GM10248 (cell line): ENCODE data around the gene ERCC6L2.

Source experiments
- CTCF ChIA-PET: fragments of 300-600 bp; sonication (Branson Sonifier 250); formaldehyde crosslinking; extraction: SDS; loops from one replicate; lab custom pipeline; 2021; ENCODE audit warnings: antibody characterized with exemption; lab: Yijun Ruan, JAX
- POLR2A ChIA-PET: fragments of 350-650 bp; sonication (Branson Sonifier 250); formaldehyde crosslinking; extraction: SDS; loops from one replicate; lab custom pipeline; 2020; ENCODE audit warnings: antibody characterized with exemption; lab: Yijun Ruan, JAX
- DNase-seq: peaks from one replicate; pipeline ENCODE4 v3.0.0; 2012; ENCODE audit errors: extremely low spot score
- TF ChIP-seq, protein P1 (sequence below): IDR thresholded peaks from 2 replicates; pipeline ENCODE4 v1.5.1; 2012; ENCODE audit warnings: mild to moderate bottlenecking, low read depth; ENCODE audit errors: extremely low read depth, missing control alignments, control extremely low read depth

Gene ERCC6L2

DNA sequence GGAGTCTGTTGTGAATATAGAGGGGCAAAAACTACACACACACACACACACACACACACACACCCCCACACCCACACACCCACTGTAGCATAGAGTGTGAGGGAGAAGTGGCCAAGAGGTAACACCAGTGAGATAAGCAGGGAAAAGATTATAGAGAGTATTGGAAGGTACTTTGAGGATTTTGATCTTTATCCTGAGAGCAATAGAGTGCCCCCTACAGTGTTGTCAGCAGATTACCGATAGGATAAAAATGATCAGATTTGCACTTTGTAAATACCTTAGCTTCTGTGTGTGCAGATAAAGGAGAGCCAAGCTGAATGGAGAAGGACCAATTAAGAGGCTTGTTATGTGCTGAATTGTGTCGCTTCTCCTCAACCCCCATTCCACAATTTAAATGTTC lies 32.3 kb downstream of the ERCC6L2 start:
- ChIA-PET POLR2A (no interaction called here), CTCF (interaction anchor here (1.2 to 1.6 kb wide), 2 partner anchors 10 to 55 kb away, joined by 3 to 4 read pairs; no protein-coding TSS in a partner anchor)
- no peak for DNase-seq
- TF ChIP-seq, protein P1, sequence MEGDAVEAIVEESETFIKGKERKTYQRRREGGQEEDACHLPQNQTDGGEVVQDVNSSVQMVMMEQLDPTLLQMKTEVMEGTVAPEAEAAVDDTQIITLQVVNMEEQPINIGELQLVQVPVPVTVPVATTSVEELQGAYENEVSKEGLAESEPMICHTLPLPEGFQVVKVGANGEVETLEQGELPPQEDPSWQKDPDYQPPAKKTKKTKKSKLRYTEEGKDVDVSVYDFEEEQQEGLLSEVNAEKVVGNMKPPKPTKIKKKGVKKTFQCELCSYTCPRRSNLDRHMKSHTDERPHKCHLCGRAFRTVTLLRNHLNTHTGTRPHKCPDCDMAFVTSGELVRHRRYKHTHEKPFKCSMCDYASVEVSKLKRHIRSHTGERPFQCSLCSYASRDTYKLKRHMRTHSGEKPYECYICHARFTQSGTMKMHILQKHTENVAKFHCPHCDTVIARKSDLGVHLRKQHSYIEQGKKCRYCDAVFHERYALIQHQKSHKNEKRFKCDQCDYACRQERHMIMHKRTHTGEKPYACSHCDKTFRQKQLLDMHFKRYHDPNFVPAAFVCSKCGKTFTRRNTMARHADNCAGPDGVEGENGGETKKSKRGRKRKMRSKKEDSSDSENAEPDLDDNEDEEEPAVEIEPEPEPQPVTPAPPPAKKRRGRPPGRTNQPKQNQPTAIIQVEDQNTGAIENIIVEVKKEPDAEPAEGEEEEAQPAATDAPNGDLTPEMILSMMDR, result peak; percentile 39

DNA sequence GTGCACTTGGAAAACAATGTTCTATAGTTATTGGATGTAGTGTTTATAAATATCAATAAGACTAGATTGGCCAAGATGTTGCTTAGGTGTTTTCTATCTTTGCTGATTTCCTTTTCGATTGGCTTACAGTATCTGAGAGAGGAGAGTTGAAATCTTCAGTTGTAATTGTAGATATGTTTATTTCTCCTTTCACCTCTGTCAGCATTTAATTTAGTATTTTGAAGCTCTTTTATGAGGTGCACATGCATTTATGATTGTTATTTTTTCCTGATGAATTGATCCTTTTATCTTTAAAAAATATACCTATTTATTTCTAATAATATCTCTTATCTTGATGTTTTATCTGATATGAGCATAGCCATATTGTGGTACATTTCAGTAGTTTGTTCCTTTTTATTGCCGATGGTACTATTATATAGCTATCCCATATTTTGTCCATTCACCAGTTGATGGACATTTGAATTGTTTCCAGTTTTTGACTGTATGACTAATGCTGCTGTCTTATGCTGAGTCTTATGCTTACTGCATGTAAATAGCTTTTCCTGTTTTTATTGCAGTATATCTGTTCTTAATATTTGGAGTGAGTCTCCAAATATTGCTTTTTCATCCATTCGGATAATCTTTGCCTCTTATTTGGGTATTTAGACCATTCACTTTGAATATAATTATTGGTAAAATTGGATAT lies 34.7 kb downstream of the ERCC6L2 start:
- ChIA-PET POLR2A (no interaction called here), CTCF (interaction anchor here (1.1 to 1.5 kb wide), 2 partner anchors 11 to 30 kb away, joined by 3 to 6 read pairs; no protein-coding TSS in a partner anchor)
- TF ChIP-seq, protein P1, result no peak
- DNase-seq, result no peak

DNA sequence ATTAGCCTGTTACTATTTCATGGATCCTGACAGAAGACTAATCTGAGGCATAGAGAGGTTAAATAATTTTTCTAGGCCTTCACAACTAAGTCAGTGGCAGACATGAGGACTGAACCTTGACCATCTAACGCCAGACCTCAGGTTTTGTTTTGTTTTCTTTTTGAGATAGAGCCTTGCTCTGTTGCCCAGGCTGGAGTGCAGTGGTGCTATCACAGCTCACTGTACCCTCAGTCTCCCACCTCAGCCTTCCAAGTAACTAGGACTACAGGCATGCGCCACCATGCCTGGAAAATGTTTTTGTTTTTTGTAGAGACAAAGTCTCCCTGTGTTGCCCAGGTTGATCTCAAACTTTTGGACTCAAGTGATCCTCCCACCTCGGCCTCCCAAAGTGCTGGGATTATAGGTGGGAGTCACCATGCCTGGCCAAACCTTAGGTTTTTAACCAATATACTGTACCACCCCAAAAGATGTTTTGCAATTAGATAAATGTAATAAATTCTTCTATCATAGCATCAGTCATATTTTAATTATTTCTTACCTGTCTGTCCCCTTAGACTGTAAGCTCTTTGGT lies 35.4 kb downstream of the ERCC6L2 start:
- TF ChIP-seq, protein P1, result no peak
- CTCF ChIA-PET, result interaction anchor here (1.1 to 1.5 kb wide), 2 partner anchors 10 to 29 kb away, joined by 3 to 6 read pairs; no protein-coding TSS in a partner anchor
- POLR2A ChIA-PET, result no interaction called here
- no peak for DNase-seq

DNA sequence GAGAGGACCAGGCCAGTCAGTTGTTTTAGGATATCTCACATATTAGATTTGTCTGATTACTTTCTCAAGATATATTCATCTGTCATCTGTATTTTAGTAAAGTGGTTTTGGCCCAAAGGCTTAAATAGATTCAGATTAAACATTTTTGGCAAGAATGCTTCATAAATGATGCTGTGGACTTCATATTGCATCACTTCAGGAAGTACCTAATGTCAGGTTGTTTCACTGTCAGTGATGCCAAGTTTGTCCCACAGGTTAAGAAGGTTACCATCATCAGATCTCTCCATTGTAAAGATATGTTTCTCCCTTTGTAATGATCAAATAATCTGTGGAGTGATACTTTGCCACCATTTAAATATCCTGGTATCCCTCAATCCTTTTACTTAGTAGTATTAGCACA lies 37.3 kb downstream of the ERCC6L2 start:
- TF ChIP-seq, protein P1, result no peak
- DNase-seq, result no peak
- ChIA-PET POLR2A (no interaction called here), CTCF (no interaction called here)

DNA sequence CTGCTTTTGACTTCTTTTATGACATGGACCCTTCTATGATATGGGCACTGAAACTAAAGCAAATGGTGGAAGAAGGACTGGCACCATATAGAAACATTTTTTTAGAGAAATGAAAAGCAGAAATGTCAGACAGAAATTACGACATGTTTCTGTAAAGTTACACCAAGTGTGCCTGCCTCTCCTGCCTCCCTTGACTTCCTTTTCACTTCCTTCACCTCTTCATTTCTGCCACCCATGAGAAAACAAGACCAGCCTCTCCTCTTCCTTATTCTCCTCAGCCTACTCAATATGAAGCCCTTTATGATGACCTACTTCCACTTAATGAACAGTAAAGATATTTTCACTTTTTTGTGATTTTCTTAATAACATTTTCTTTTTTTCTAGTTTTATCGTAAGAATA lies 44.5 kb downstream of the ERCC6L2 start:
- TF ChIP-seq, protein P1, result no peak
- DNase-seq, result no peak
- POLR2A ChIA-PET, result no interaction called here
- CTCF ChIA-PET, result no interaction called here

DNA sequence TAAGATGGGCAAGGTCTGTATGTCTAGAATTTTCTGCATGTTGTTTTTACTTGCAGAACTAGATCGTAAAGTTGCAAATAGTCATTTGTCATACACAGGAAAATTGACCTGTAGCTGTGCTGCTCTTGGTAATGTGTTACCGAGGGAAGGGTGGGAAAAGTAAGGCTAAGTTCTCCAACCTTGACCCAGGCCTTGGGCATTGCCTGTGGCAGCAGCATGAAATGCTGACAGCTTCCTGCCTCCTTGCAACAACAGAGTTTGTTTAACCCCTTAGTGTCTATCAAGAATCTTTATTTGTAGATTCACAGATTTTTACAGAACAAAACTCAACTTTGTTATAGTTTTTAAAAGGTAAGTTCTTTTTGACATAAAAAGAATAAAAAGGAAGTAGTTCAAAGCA lies 48.3 kb downstream of the ERCC6L2 start:
- ChIA-PET CTCF (no interaction called here), POLR2A (no interaction called here)
- no peak for DNase-seq
- TF ChIP-seq, protein P1, result no peak
